Bronchial epithelial cell (primary cell): Measurements from ENCODE around the gene PSMD12. TPM values are rescaled to one million over a fixed set of nuclear protein-coding genes. Genes with fewer than 3 reads are reported as not detected.
"Not testable (repeated sequence)": the region's sequence is repeated elsewhere in the genome, so short reads cannot be mapped to it uniquely, and the experiment has no call there.

Experiments used
- DNase-seq: peaks from one replicate; pipeline ENCODE4 v3.0.0-alpha.2; 2010; ENCODE audit warnings: low read depth
- FAIRE-seq: peaks from 2 replicates; lab custom pipeline; 2011; peaks lifted over from hg19 to GRCh38; lab: Jason Lieb, UNC
- H3K27me3 ChIP-seq: 2 replicates; pipeline ENCODE4 v1.5.1; 2011; ENCODE audit warnings: low read length; ENCODE audit not compliant: control insufficient read depth, insufficient read depth
- H3K36me3 ChIP-seq: 2 replicates; pipeline ENCODE4 v1.5.1; 2011; ENCODE audit warnings: low read length; ENCODE audit not compliant: control insufficient read depth, insufficient read depth
- H3K4me3 ChIP-seq: 2 replicates; pipeline ENCODE4 v1.5.1; 2011; ENCODE audit warnings: mild to moderate bottlenecking, low read depth, low read length, control low read depth
- total RNA-seq: library from RNA; depleted of rRNA; stranded (reverse); fragments of >200 nt; gene quantifications from 2 replicates; pipeline ENCODE4 v1.2.1, GENCODE V29; 2014
- TF ChIP-seq, protein P1 (sequence below): IDR thresholded peaks from 2 replicates; pipeline ENCODE4 v1.5.1; 2011; ENCODE audit warnings: mild to moderate bottlenecking, moderate library complexity, low read length, control low read depth, inconsistent platforms; ENCODE audit not compliant: insufficient read depth, severe bottlenecking

Gene PSMD12
- total RNA-seq, 1 donor from 2014 or later: 13.2 TPM

- TF ChIP-seq, protein P1, sequence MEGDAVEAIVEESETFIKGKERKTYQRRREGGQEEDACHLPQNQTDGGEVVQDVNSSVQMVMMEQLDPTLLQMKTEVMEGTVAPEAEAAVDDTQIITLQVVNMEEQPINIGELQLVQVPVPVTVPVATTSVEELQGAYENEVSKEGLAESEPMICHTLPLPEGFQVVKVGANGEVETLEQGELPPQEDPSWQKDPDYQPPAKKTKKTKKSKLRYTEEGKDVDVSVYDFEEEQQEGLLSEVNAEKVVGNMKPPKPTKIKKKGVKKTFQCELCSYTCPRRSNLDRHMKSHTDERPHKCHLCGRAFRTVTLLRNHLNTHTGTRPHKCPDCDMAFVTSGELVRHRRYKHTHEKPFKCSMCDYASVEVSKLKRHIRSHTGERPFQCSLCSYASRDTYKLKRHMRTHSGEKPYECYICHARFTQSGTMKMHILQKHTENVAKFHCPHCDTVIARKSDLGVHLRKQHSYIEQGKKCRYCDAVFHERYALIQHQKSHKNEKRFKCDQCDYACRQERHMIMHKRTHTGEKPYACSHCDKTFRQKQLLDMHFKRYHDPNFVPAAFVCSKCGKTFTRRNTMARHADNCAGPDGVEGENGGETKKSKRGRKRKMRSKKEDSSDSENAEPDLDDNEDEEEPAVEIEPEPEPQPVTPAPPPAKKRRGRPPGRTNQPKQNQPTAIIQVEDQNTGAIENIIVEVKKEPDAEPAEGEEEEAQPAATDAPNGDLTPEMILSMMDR: no peak
- FAIRE-seq: no peak
- no peak for DNase-seq
- no peaks in the 10 kb centered on the region for H3K27me3 ChIP-seq
- no peak overlapping the region for H3K4me3 ChIP-seq
- H3K36me3 ChIP-seq: peaks cover 5% of the 10 kb centered on the region
These were observed 17.0 kb downstream of the PSMD12 start for GRCh38 chr17:67349420-67349819.

DNA sequence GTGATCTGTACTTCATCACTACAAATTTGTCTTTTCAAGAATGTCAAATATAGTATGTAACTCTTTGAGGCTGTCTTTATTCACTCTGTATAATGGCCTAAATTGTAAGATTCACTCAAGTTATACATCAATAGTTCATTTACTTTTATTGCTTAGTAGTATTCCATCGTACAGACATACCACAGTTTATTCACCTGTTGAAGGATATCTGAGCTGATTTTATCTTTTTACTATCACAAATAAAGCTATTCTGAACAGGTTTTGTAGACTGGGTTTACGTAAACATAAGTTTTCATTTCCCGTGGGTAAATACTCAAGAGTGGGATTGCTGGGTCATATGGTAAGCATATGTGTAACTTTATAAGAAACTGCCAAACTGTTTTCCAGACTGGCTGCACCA is 18.6 kb downstream of the PSMD12 start:
- FAIRE-seq (no peak), DNase-seq (no peak)
- H3K27me3 ChIP-seq: no peaks in the 10 kb centered on the region
- TF ChIP-seq, protein P1: no peak
- H3K4me3 ChIP-seq: no peak overlapping the region
- H3K36me3 ChIP-seq: peaks cover 7% of the 10 kb centered on the region

- FAIRE-seq (no peak), DNase-seq (no peak)
- Histone ChIP-seq H3K4me3 (no peak overlapping the region), H3K27me3 (no peaks in the 10 kb centered on the region), H3K36me3 (peaks cover 5% of the 10 kb centered on the region)
- TF ChIP-seq, protein P1: no peak
These were observed 23.1 kb downstream of the PSMD12 start for GRCh38 chr17:67343237-67343636.

- not testable (repeated sequence) for H3K4me3 ChIP-seq, H3K27me3 ChIP-seq, H3K36me3 ChIP-seq, FAIRE-seq, DNase-seq
These were observed 28.0 kb downstream of the PSMD12 start for GRCh38 chr17:67338353-67338752.

DNA sequence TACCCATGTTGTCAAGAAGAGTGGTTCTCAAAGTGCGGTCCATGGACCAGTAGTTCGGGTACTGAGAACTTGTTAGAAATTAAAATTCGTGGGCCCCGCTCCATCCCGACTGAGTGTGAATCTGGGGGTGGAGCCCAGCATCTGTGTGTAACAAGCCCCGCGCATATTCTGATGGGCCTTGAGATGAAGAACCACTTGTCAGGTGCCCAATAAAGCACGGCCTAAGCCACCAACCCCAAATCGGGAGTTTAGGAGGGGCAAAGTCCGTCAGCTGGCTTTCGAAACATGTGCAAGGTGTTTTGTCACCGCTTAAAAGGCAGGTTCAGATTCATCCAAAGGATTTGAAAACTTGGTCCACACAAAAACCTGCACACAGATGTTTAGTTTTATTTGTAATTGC is 29.5 kb downstream of the PSMD12 start:
- no peak for DNase-seq
- H3K36me3 ChIP-seq: peaks cover 3% of the 10 kb centered on the region
- no peak overlapping the region for H3K4me3 ChIP-seq
- no peak for FAIRE-seq
- TF ChIP-seq, protein P1: no peak
- H3K27me3 ChIP-seq: no peaks in the 10 kb centered on the region

- FAIRE-seq: no peak
These were observed 31.0 kb downstream of the PSMD12 start for GRCh38 chr17:67335245-67335835.

GRCh38 chr17:67332162-67332508 is 34.2 kb downstream of the PSMD12 start:
- H3K36me3 ChIP-seq, H3K4me3 ChIP-seq, H3K27me3 ChIP-seq, FAIRE-seq, DNase-seq: not testable (repeated sequence)

More at GRCh38 chr17:67335245-67335835, 31.0 kb downstream of the PSMD12 start:
- no peak overlapping the region for H3K4me3 ChIP-seq
- TF ChIP-seq, protein P1: no peak
- H3K36me3 ChIP-seq: no peaks in the 10 kb centered on the region
- DNase-seq: no peak
- no peaks in the 10 kb centered on the region for H3K27me3 ChIP-seq

DNA sequence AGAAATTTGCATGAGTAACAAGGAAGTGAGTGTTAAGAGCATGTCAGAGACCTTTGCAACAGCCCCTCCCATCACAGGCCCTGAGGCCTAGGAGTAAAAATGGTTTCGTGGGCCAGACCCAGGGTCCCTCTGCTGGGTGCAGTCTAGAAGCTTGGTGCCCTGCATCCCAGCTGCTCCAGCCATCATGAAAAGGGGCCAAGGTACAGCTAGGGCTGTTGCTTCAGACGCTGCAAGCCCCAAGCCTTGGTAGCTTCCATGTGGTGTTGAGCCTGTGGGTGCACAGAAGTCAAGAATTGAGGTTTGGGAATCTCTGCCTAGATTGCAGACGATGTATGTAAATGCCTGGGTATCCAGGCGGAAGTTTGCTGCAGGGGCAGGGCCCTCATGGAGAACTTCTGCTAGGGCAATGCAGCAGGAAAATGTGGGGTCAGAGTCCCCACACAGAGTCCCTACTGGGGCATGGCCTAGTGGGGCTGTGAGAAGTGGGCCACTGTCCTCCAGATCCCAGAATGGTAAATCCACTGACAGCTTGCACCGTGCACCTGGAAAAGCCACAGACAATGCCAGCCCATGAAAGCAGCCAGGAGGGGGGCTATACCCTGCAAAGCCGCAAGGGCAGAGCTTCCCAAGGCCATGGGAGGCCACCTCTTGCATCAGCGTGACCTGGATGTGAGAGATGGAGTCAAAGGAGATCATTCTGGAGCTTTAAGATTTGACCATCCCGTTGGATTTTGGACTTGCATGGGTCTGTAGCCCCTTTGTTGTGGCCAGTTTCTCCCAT is 34.8 kb downstream of the PSMD12 start:
- H3K4me3 ChIP-seq, DNase-seq, FAIRE-seq, H3K36me3 ChIP-seq, H3K27me3 ChIP-seq: not testable (repeated sequence)
